Regular cardiac myocyte (primary cell): Measurements from ENCODE around the gene UBXN7. TPM values are rescaled to one million over a fixed set of nuclear protein-coding genes. Genes with fewer than 3 reads are reported as not detected.

ENCODE experiments used
- total RNA-seq: library from RNA; depleted of rRNA; stranded (reverse); fragments of >200 nt; gene quantifications from 2 replicates; pipeline ENCODE4 v1.2.3, GENCODE V29; 2014

The UBXN7 gene
- total RNA-seq, result 14.4 and 18.6 TPM in 2 replicates

GRCh38 chr3:196432137-196432879 is at the start of gene UBXN7:
Gene UBXN7, minus strand, starts transcription at chr3:196432427. Its CDS starts 28 bp downstream, at chr3:196432399.

GRCh38 chr3:196317687-196318467 is 114.3 kb downstream of the UBXN7 start, which contains the start of gene DYNLT2B:
Gene DYNLT2B, minus strand, starts transcription at chr3:196318240. Its CDS starts 88 bp downstream, at chr3:196318152.

Other genes with a start within 250 kb of the UBXN7 start
- gene ZDHHC19, start 221.0 kb downstream of the UBXN7 start, total RNA-seq, result not detected in 2 replicates
- not detected in 2 replicates for gene SLC51A, start 215.9 kb downstream of the UBXN7 start, total RNA-seq
- 57.8 and 98.3 TPM in 2 replicates for gene PCYT1A, start 144.7 kb downstream of the UBXN7 start, total RNA-seq
- gene DYNLT2B, start 114.2 kb downstream of the UBXN7 start, total RNA-seq, result 7.0 and 12.5 TPM in 2 replicates
- gene TM4SF19, start 94.0 kb downstream of the UBXN7 start, total RNA-seq, result not detected in 2 replicates
- gene RNF168, start 71.3 kb upstream of the UBXN7 start, total RNA-seq, result 14.7 and 23.0 TPM in 2 replicates
- 0.19 and 0.28 TPM in 2 replicates for gene SMCO1, start 82.9 kb upstream of the UBXN7 start, total RNA-seq
- 7.0 and 9.6 TPM in 2 replicates for gene WDR53, start 136.1 kb upstream of the UBXN7 start, total RNA-seq
- 8.2 and 15.7 TPM in 2 replicates for gene FBXO45, start 136.2 kb upstream of the UBXN7 start, total RNA-seq
- gene NRROS, start 207.3 kb upstream of the UBXN7 start, total RNA-seq, result 0.58 and 0.85 TPM in 2 replicates